Measurements from ENCODE around the gene TENT5C.

Gene TENT5C

GRCh38 chr1:117631359-117632160 is 25.7 kb downstream of the TENT5C start:
- H3K4me3 ChIP-seq (replicated peaks; ENCODE audit: insufficient read depth, low read length) = no peak overlapping the region
- no peak for DNase-seq (ENCODE audit: low read depth in 1 of 2, low spot score in 1 of 2)
- no peak overlapping the region for H3K27ac ChIP-seq (replicated peaks)
- no peak for TF ChIP-seq GABPA (IDR thresholded peaks at IDR 0.05; ENCODE audit: low read depth)
- TF ChIP-seq, protein P1, sequence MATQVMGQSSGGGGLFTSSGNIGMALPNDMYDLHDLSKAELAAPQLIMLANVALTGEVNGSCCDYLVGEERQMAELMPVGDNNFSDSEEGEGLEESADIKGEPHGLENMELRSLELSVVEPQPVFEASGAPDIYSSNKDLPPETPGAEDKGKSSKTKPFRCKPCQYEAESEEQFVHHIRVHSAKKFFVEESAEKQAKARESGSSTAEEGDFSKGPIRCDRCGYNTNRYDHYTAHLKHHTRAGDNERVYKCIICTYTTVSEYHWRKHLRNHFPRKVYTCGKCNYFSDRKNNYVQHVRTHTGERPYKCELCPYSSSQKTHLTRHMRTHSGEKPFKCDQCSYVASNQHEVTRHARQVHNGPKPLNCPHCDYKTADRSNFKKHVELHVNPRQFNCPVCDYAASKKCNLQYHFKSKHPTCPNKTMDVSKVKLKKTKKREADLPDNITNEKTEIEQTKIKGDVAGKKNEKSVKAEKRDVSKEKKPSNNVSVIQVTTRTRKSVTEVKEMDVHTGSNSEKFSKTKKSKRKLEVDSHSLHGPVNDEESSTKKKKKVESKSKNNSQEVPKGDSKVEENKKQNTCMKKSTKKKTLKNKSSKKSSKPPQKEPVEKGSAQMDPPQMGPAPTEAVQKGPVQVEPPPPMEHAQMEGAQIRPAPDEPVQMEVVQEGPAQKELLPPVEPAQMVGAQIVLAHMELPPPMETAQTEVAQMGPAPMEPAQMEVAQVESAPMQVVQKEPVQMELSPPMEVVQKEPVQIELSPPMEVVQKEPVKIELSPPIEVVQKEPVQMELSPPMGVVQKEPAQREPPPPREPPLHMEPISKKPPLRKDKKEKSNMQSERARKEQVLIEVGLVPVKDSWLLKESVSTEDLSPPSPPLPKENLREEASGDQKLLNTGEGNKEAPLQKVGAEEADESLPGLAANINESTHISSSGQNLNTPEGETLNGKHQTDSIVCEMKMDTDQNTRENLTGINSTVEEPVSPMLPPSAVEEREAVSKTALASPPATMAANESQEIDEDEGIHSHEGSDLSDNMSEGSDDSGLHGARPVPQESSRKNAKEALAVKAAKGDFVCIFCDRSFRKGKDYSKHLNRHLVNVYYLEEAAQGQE (IDR thresholded peaks at IDR 0.05; ENCODE audit: insufficient replicate concordance, low read depth) = no peak
- TF ChIP-seq POLR2AphosphoS5 (IDR thresholded peaks at IDR 0.05; ENCODE audit: low read depth) = no peak
- no peak for TF ChIP-seq SPI1 (IDR thresholded peaks at IDR 0.05; ENCODE audit: borderline replicate concordance, low read depth)
- no peak for TF ChIP-seq CTCF (IDR thresholded peaks at IDR 0.05; ENCODE audit: insufficient read depth, low read length)
- H3K27me3 ChIP-seq (ENCODE audit: insufficient read depth, poor library complexity, severe bottlenecking) = no peaks in the 10 kb centered on the region

GRCh38 chr1:117632269-117633067 is 26.6 kb downstream of the TENT5C start:
- Histone ChIP-seq H3K27me3 (ENCODE audit: insufficient read depth, poor library complexity, severe bottlenecking) (no peaks in the 10 kb centered on the region), H3K27ac (replicated peaks) (no peak overlapping the region), H3K4me3 (replicated peaks; ENCODE audit: insufficient read depth, low read length) (no peak overlapping the region)
- no peak for DNase-seq (ENCODE audit: low read depth in 1 of 2, low spot score in 1 of 2)
- TF ChIP-seq, protein P1 (IDR thresholded peaks at IDR 0.05; ENCODE audit: insufficient replicate concordance, low read depth) = no peak
- TF ChIP-seq SPI1 (IDR thresholded peaks at IDR 0.05; ENCODE audit: borderline replicate concordance, low read depth) = no peak
- TF ChIP-seq GABPA (IDR thresholded peaks at IDR 0.05; ENCODE audit: low read depth) = no peak
- no peak for TF ChIP-seq CTCF (IDR thresholded peaks at IDR 0.05; ENCODE audit: insufficient read depth, low read length)
- no peak for TF ChIP-seq POLR2AphosphoS5 (IDR thresholded peaks at IDR 0.05; ENCODE audit: low read depth)

- DNase-seq (ENCODE audit: low read depth in 1 of 2, low spot score in 1 of 2) = no peak
- no peak for TF ChIP-seq POLR2AphosphoS5 (IDR thresholded peaks at IDR 0.05; ENCODE audit: low read depth)
- TF ChIP-seq, protein P1 (IDR thresholded peaks at IDR 0.05; ENCODE audit: insufficient replicate concordance, low read depth) = no peak
- no peak for TF ChIP-seq CTCF (IDR thresholded peaks at IDR 0.05; ENCODE audit: insufficient read depth, low read length)
- no peak for TF ChIP-seq SPI1 (IDR thresholded peaks at IDR 0.05; ENCODE audit: borderline replicate concordance, low read depth)
- TF ChIP-seq GABPA (IDR thresholded peaks at IDR 0.05; ENCODE audit: low read depth) = no peak
Measured at GRCh38 chr1:117633068-117633345, 27.2 kb downstream of the TENT5C start.

More at GRCh38 chr1:117633068-117633345, 27.2 kb downstream of the TENT5C start:
- Histone ChIP-seq H3K4me3 (replicated peaks; ENCODE audit: insufficient read depth, low read length) (no peak overlapping the region), H3K27ac (replicated peaks) (no peak overlapping the region), H3K27me3 (ENCODE audit: insufficient read depth, poor library complexity, severe bottlenecking) (no peaks in the 10 kb centered on the region)
